Measurements from ENCODE around the gene RNPEPL1. TPM values are rescaled to one million over a fixed set of nuclear protein-coding genes. Genes with fewer than 3 reads are reported as not detected.

Gene RNPEPL1
- total RNA-seq, 3 donors from 2014 or later = 22.4 to 57.9 (median 42.3) TPM

DNA sequence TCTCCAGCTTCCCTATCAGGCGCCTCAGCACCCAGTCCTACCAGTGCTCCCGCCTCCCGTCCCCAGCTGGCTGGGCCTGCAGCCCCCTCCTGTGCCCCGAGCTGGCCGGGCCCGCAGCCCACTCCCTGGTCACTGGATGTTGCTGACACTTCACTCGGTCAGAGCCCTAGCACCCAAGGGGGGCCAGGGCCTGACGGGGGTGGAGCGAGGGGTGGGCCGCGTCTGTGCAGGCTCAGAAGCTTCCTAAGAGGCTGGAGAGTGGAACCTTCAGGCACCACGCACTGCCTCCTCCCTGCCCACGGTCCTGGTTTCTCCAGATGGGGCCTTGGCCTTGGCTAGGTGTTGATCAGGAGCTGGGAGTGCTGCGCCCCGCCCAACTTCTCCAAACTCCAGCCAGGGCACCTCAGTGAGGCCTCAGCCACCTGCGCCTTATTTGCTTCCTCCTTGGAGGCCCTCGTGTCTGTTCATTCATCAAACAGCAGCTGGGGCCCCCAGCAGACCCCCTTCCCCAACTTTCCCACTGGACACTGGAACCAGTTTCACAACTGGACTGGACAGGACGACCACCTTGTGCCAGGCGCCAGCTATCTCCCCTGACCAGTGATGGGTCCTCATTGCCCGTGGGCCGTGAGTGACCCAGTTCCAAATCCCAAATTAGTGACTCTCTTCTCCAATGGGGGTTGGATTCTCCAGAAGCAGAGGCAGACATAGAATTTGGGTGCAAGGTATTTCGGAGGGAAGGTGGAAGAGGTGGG, 35.0 kb downstream of the RNPEPL1 start:
- Histone ChIP-seq H3K27ac (no peak overlapping the region), H3K27me3 (no peaks in the 10 kb centered on the region), H3K4me1 (no peaks in the 10 kb centered on the region), H3K9me3 (no peaks in the 10 kb centered on the region), H3K4me3 (no peak overlapping the region), H3K36me3 (no peaks in the 10 kb centered on the region)
- TF ChIP-seq, protein P1, sequence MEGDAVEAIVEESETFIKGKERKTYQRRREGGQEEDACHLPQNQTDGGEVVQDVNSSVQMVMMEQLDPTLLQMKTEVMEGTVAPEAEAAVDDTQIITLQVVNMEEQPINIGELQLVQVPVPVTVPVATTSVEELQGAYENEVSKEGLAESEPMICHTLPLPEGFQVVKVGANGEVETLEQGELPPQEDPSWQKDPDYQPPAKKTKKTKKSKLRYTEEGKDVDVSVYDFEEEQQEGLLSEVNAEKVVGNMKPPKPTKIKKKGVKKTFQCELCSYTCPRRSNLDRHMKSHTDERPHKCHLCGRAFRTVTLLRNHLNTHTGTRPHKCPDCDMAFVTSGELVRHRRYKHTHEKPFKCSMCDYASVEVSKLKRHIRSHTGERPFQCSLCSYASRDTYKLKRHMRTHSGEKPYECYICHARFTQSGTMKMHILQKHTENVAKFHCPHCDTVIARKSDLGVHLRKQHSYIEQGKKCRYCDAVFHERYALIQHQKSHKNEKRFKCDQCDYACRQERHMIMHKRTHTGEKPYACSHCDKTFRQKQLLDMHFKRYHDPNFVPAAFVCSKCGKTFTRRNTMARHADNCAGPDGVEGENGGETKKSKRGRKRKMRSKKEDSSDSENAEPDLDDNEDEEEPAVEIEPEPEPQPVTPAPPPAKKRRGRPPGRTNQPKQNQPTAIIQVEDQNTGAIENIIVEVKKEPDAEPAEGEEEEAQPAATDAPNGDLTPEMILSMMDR (IDR thresholded peaks at IDR 0.05) = no peak
- TF ChIP-seq POLR2A (IDR thresholded peaks at IDR 0.05) = no peak
- no peak for TF ChIP-seq POLR2AphosphoS5 (IDR thresholded peaks at IDR 0.05)
- DNase-seq (ENCODE audit: low spot score in 2 of 2) = no peak
- intact Hi-C loops (cut with DNase I; ENCODE audit: low total_unique reads) = no loop called here

DNA sequence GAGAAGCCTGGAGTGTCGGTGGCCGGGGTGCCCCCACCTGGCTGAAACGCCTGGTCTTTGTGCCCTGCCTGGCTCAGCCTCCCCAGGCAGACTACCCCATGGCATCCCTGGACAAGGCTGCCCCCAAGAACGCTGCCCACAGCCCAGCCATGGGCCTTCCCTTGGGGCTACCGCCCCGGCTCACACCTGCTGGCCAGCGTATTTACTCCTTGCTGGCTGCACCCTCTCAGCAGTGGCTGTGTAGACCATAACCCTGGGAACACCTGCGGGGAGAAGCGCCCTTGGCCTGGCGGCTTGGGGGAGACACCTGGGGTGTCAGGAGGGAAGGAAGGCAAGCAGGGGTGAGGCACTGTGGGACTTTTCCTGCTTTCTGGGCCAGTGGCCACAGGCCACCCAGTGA, 35.6 kb downstream of the RNPEPL1 start:
- Histone ChIP-seq H3K4me3 (no peak overlapping the region), H3K36me3 (no peaks in the 10 kb centered on the region), H3K27me3 (no peaks in the 10 kb centered on the region), H3K4me1 (no peaks in the 10 kb centered on the region), H3K27ac (no peak overlapping the region), H3K9me3 (no peaks in the 10 kb centered on the region)
- no peak for DNase-seq (ENCODE audit: low spot score in 2 of 2)
- TF ChIP-seq, protein P1 (IDR thresholded peaks at IDR 0.05) = no peak
- no peak for TF ChIP-seq POLR2AphosphoS5 (IDR thresholded peaks at IDR 0.05)
- no peak for TF ChIP-seq POLR2A (IDR thresholded peaks at IDR 0.05)
- intact Hi-C loops (cut with DNase I; ENCODE audit: low total_unique reads) = loop anchor here (2.0 kb wide), 1 partner anchor 69 kb away; no protein-coding TSS in a partner anchor

GRCh38 chr2:240604291-240604938, 36.1 kb downstream of the RNPEPL1 start:
- Histone ChIP-seq H3K9me3 (no peaks in the 10 kb centered on the region), H3K36me3 (no peaks in the 10 kb centered on the region), H3K4me3 (no peak overlapping the region), H3K27me3 (no peaks in the 10 kb centered on the region), H3K27ac (no peak overlapping the region), H3K4me1 (no peaks in the 10 kb centered on the region)
- no peak for DNase-seq (ENCODE audit: low spot score in 2 of 2)
- no peak for TF ChIP-seq POLR2A (IDR thresholded peaks at IDR 0.05)
- TF ChIP-seq, protein P1 (IDR thresholded peaks at IDR 0.05) = peak in 1 of 3 donors; percentile 18
- no peak for TF ChIP-seq POLR2AphosphoS5 (IDR thresholded peaks at IDR 0.05)
- intact Hi-C loops (cut with DNase I; ENCODE audit: low total_unique reads) = loop anchor here (2.0 kb wide), 1 partner anchor 70 kb away; no protein-coding TSS in a partner anchor

DNA sequence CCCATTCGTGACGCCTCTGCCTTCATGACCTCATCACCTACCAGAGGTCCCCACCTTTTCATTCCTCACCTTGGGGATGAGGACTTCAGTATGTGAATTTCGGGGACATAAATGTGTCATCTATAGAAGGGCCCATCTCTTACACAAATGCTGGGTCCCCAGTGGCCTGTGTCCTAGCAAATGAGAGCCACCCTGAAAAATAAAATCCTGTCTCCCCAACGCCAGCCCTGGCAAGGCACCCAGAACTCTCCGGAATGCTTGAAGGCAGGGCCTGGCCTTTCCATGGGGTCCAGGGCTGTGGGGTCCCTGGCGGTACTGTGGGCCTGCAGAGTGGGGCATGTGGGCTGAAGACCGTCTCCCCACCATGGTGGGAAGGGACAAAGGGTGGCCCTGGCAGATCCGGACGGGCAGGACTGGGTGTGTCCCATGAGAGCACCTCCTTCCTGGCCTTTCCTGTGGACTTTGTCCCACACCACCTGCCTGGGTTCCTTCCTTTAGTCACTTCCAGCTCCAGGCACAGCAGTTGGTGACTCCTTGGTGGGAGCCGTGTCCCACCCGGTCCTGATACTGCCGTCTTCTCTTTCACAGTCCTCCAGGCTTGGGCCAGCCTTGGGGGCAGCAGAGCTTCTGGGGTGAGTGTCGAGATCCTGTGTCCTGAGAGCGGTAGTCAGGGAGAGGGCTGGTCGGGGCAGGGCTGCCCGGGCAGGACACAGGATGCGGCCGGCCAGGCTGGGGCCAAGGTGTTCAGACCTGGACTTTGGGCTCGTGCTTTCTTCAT, 36.8 kb downstream of the RNPEPL1 start:
- H3K27ac ChIP-seq = no peak overlapping the region
- no peaks in the 10 kb centered on the region for H3K36me3 ChIP-seq
- no peaks in the 10 kb centered on the region for H3K4me1 ChIP-seq
- no peak overlapping the region for H3K4me3 ChIP-seq
- TF ChIP-seq, protein P1 (IDR thresholded peaks at IDR 0.05) = no peak
- TF ChIP-seq POLR2A (IDR thresholded peaks at IDR 0.05) = no peak
- TF ChIP-seq POLR2AphosphoS5 (IDR thresholded peaks at IDR 0.05) = no peak
- intact Hi-C loops (cut with DNase I; ENCODE audit: low total_unique reads) = loop anchor here (2.0 kb wide), 1 partner anchor 70 kb away; no protein-coding TSS in a partner anchor
- no peak for DNase-seq (ENCODE audit: low spot score in 2 of 2)
- H3K9me3 ChIP-seq = no peaks in the 10 kb centered on the region
- no peaks in the 10 kb centered on the region for H3K27me3 ChIP-seq

Data from breast epithelium (tissue), 4 donors.